Kidney (tissue), 14 donors: ENCODE results near the gene DNAL4. TPM values are rescaled to one million over a fixed set of nuclear protein-coding genes. Genes with fewer than 3 reads are reported as not detected.

Experiments
- DNase-seq, 5 donors: peaks; one replicate each; pipeline ENCODE4 v3.0.0-alpha.2; 2013 to 2020
- FAIRE-seq: peaks from 2 replicates; lab custom pipeline; 2012; peaks lifted over from hg19 to GRCh38; lab: Jason Lieb, UNC
- H3K27ac ChIP-seq, 2 donors: one replicate each; pipeline ENCODE4 v1.7.0; 2013; ENCODE audit warnings: low read depth in 2 of 2, low read length in 2 of 2, inconsistent platforms in 1 of 2
- H3K27me3 ChIP-seq: one replicate; pipeline ENCODE4 v1.7.1; 2013; ENCODE audit warnings: low read length, inconsistent platforms; ENCODE audit not compliant: control insufficient read depth, insufficient read depth
- H3K36me3 ChIP-seq, 3 donors: one replicate each; pipeline versions ENCODE4 v1.7.0 to v1.7.1; 2013; ENCODE audit warnings: low read length in 3 of 3, control low read depth in 1 of 3, inconsistent platforms in 1 of 3; ENCODE audit not compliant: insufficient read depth in 3 of 3, control insufficient read depth in 2 of 3
- H3K4me1 ChIP-seq, 3 donors: one replicate each; pipeline versions ENCODE4 v1.7.0 to v1.7.1; 2013; ENCODE audit warnings: low read length in 3 of 3, inconsistent platforms in 1 of 3, low read depth in 1 of 3; ENCODE audit not compliant: control insufficient read depth in 2 of 3, insufficient read depth in 2 of 3
- H3K4me3 ChIP-seq, 3 donors: one replicate each; pipeline versions ENCODE4 v1.7.0 to v1.8.1; 2013; ENCODE audit warnings: low read length in 3 of 3, control low read depth in 1 of 3, inconsistent platforms in 1 of 3
- H3K9ac ChIP-seq, 3 donors: one replicate each; pipeline versions ENCODE4 v1.7.0 to v1.7.1; 2013; ENCODE audit warnings: low read length in 3 of 3, control low read depth in 1 of 3, inconsistent platforms in 1 of 3
- H3K9me3 ChIP-seq, 3 donors: one replicate each; pipeline versions ENCODE4 v1.7.0 to v1.7.1; 2013; ENCODE audit warnings: low read length in 3 of 3, control low read depth in 1 of 3, inconsistent platforms in 1 of 3; ENCODE audit not compliant: control insufficient read depth in 2 of 3, insufficient read depth in 1 of 3
- CTCF ChIP-seq: IDR thresholded peaks from 3 replicates; pipeline ENCODE4 v1.5.1; 2012; ENCODE audit warnings: mild to moderate bottlenecking, moderate library complexity, borderline replicate concordance; ENCODE audit not compliant: insufficient read depth; ENCODE audit errors: extremely low read depth
- intact Hi-C: fragments of 100-400 bp; cut with DNase I; formaldehyde crosslinking; loops from one replicate; pipeline ENCODE4 v1.11.1; 2022
- polyA plus RNA-seq: library from polyadenylated mRNA; stranded (reverse); fragments of 350-450 nt; fragmentation: Illumina TruSeq; extraction: RNeasy Lipid Tissue Mini Kit (QIAGEN cat#74804); gene quantifications from one replicate; pipeline ENCODE4 v1.2.3, GENCODE V29; 2014; ENCODE audit warnings: low read depth, low replicate concordance; ENCODE audit not compliant: insufficient read depth
- total RNA-seq: library from RNA; stranded (reverse); fragmentation: NEBNext Ultra II Directional; extraction: Animal tissue kit (Norgen Biotek cat#: 25700); gene quantifications from one replicate; pipeline ENCODE4 v1.2.1, GENCODE V29; 2021
- donor health status: control.
- donor health status: control.
- donor health status: control.
- donor health status: control.
- donor health status: control.
- donor health status: DM: yes; HTN: yes; CAD: no.
- donor health status: Normal renal cell carcinoma (clear cell type).

DNAL4 gene
- total and polyA plus RNA-seq, 2 donors from 2014 or later, result 26.5 to 39.7 TPM

- Histone ChIP-seq H3K27ac (no peak overlapping the region), H3K9me3 (no peaks in the 10 kb centered on the region), H3K4me3 (no peak overlapping the region), H3K9ac (no peak overlapping the region), H3K4me1 (peaks cover 0 to 6% (median 0%) of the 10 kb centered on the region in 3 donors), H3K36me3 (no peaks in the 10 kb centered on the region), H3K27me3 (no peaks in the 10 kb centered on the region)
- no peak for DNase-seq
- no peak for TF ChIP-seq CTCF
- no peak for FAIRE-seq
- intact Hi-C loops, result no loop called here
Measured at GRCh38 chr22:38784035-38784434, 9.9 kb downstream of the DNAL4 start.

- Histone ChIP-seq H3K4me3 (no peak overlapping the region), H3K36me3 (no peaks in the 10 kb centered on the region), H3K9ac (no peak overlapping the region), H3K27ac (no peak overlapping the region), H3K27me3 (no peaks in the 10 kb centered on the region), H3K4me1 (peaks cover 0 to 6% (median 0%) of the 10 kb centered on the region in 3 donors), H3K9me3 (no peaks in the 10 kb centered on the region)
- FAIRE-seq (no peak), DNase-seq (no peak)
- no peak for TF ChIP-seq CTCF
- intact Hi-C loops, result no loop called here
Measured at GRCh38 chr22:38783095-38783615, 10.8 kb downstream of the DNAL4 start.

GRCh38 chr22:38782402-38783094 lies 11.4 kb downstream of the DNAL4 start:
- no peak overlapping the region for H3K27ac ChIP-seq
- H3K36me3 ChIP-seq, result no peaks in the 10 kb centered on the region
- DNase-seq (no peak), FAIRE-seq (no peak)
- no peak for TF ChIP-seq CTCF
- no peak overlapping the region for H3K9ac ChIP-seq
- H3K4me3 ChIP-seq, result no peak overlapping the region
- no peaks in the 10 kb centered on the region for H3K9me3 ChIP-seq
- intact Hi-C loops, result no loop called here
- peaks cover 0 to under 1% (median 0%) of the 10 kb centered on the region in 3 donors for H3K4me1 ChIP-seq
- no peaks in the 10 kb centered on the region for H3K27me3 ChIP-seq
